Suppressor macrophage treated with lipopolysaccharide for 1 hour (primary cell): ENCODE data around the gene PTPRD.
"Not testable (repeated sequence)": the region's sequence is repeated elsewhere in the genome, so short reads cannot be mapped to it uniquely, and the experiment has no call there.

Experiments
- DNase-seq, 3 donors: peaks; one replicate each; pipeline ENCODE4 v3.0.0-alpha.2; 2020 to 2022

The PTPRD gene

DNA sequence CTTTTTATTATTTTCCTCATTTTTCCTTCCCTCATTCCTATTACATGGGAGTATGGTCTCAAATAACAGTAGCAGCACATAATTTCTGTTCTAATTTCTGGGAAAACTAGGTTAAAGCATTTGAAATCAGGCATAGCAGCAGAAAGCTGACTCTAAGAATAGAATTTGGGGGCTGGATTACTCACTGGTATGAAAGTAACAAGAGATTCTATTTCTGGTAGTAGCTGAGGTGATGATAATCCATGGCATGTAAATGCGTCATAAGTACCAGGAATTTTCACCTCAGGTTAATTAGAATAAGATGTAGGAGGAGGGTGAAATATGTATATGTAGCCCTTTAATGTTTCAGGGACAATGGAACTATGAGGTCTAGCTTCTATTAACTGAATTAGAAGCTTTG lies 662.0 kb downstream of the PTPRD start:
- no peak for DNase-seq

DNA sequence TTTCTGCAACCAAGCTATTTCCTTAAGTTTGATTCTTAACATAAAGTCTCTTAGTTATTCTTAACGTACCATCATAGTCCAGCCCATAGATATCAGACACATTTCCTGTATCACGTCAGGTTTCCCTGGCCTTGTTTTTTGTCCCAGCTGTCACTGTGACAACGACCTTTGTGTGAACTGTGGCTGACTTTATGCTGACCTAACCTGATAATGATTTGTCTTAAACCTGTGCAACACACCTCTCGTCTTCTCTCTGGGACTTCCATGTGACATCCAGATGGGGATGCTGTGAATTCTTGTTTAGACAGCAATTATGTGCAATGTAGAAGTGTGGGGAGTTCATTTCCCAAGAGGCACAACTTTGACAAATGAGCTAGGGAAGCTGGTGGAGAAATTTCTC lies 662.8 kb downstream of the PTPRD start:
- no peak for DNase-seq

DNA sequence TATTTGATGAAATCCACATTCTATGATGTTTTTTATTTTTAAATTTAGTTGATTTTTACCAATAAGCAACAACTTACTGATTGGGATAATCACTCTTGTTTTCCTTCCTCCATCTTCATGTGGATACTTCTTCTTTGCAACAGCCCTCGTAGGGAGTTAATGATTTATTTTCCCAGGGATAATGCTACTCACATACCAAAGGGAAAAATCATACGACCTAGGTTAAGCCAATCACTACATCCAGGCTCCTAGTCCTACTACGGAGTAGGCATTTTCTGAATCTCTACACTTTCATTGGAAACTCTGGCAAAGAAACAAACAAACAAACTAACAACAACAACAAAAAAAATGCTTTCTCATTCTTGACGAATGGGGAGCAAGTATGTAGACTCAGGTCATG lies 663.4 kb downstream of the PTPRD start:
- DNase-seq: no peak

DNA sequence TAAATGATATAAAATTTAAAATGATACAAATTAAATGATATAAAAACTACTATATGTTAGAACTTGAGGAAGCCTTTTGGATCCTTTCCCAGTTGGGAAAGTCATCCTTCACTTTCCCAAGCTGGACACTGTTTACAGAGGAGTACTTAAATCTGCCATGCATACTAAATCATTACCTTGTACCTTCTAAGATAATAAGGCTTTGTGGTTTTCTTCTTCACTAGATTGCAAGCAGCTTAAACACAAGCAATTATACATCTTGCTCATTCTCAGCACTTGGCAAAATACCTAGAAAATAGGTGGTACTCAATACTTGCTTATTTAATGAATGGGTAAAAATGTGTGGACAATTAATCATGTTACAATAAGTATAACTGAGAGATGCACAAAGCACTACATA lies 666.8 kb downstream of the PTPRD start:
- DNase-seq: no peak

DNA sequence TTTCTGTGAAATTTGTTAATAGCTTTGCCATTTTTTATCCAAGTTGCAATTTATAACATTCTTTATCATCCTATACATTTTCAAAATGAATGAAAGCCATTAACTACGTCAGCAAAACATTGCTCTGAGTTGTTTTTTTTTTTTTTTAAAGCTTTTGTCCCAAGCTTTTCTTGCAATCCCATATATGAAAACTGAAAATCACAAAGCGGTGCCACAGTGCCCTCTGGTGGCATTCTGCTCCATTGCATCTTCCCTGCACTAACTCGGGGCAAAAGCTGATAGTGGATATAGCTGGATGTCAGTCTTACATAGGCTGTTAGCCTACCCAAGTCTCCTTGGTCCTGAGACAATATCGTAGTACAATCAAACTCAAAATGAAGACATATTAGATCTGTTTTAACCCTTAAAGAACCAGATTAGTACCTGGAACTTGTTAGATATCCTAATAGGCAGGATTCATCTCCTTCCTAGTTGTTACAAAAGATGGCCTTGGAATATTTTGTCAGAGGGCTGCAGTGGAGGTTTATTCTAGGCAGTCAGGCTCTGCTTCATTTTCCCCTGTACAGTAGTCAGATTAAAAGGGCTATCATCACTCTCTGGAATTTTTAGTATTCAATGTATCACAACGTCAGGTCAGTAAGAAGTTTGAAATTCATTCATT lies 669.9 kb downstream of the PTPRD start:
- peak; percentile 66 to 69 (median 69) for DNase-seq

DNA sequence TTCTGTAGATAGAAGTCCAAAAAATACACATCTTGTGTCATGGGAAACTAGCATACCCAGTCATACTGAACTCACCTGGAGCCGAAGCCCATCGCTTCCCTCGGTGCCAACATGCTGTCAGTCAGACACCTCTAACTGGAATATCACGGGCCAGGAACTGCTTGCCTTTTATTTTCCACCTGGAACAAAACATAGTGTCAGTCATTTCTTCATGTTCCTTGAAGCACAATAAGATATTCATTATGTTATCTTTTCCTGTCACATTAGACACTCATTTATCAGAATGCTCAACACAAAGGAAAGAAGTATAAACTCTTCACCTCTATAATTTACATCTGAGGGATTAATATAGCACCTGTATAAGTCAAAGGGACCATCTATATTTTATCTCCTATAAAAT lies 674.4 kb downstream of the PTPRD start:
- no peak for DNase-seq

DNA sequence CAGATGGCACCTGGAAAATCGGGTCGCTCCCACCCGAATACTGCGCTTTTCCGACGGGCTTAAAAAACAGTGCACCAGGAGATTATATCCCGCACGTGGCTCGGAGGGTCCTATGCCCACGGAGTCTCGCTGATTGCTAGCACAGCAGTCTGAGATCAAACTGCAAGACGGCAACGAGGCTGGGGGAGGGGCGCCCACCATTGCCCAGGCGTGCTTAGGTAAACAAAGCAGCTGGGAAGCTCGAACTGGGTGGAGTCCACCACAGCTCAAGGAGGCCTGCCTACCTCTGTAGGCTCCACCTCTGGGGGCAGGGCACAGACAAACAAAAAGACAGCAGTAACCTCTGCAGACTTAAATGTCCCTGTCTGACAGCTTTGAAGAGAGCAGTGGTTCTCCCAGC lies 681.3 kb downstream of the PTPRD start:
- DNase-seq: not testable (repeated sequence)

DNA sequence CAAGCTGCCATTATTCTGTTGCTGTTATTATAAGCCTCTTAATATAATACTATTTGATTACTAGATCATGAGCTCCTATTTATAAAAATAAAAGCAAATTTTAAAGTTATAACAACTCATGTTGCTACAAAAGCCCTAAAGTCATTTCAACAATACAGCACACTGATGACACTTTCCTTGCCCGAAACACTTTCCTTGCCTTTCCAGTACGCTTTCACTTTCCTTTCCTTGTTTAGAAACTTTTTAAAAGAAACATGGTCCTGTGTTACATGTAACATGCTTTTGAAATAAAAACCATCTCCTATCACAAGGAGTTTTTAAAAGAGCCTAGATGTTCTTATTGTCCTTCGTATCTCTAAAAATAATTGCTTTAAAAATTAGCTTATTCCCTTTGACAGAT lies 688.4 kb downstream of the PTPRD start:
- DNase-seq: peak; percentile 11 to 64 (median 26)

DNA sequence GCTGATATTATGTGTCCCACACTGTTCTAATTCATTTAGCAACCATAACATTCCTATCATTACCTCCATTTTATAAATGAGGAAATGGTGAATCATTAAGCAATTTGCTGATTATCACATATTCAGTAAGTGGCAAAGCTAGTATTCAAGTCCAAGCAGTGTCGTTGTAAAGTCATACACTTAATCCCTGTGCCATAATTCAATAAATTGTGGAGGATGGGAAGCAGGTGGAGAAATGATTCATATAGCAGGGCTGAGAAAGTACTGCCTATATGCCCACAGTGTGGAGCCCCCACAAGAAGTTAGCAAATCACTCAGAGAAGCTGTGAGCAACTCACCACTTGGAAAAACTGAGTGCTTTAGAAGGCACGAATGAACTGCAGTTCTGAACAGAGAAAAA lies 691.0 kb downstream of the PTPRD start:
- DNase-seq: no peak

DNA sequence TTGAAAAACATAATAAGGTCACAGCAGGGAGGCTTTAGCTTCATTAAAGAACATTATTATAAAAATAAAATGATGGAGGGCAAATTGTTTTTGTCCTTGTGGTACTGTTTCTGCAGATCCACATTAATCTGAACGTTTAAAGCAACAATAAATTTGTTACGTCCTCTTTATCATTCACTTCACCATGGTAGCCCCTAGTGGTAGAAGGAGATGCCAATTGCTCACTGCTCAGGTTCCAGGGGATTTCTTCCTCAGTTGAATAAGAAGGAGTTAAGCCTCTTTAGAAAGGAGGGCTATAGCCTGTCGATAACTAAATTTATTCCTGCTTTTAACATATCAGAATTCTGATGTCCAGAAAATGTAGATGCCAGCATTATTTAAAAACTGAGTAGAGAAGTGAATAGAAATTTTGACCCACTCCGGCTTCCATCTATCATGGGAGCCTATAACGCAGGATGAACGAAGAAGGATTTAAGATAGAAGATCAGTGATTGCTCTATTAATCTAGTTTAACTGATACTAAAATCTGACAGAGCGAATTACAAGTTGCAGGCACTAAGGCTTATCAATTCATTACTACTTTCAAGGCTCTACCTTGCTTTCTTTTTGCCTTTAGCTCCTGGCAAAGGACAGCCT lies 692.3 kb downstream of the PTPRD start:
- DNase-seq: no peak

DNA sequence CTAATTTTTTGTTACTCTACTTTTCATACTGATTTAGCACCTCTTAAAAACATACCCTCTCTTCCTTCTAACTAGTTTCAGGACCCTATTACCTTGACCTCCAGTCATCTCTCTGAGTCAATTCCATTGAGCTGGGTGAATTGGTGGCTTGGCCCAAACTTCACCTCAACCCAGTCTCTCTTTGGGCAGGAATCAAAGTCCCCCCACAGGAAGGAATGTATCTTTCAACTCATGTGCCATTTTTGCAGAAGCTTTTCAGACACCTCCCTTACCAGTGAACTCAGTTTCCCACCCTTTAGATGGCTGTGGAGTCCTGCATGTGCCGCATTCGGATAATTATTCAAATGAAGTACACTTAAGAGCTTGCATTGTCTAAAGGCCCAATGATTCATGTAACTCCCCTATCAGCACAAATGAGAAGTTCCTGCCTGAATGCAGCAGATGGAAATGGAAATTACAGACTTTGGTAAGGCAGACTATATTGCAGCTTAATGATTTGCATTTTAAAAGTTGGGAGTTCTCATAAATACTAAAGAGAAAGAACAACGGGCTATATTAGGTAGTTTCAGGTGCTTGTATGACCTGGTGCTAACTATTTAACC lies 693.5 kb downstream of the PTPRD start:
- DNase-seq: no peak

DNA sequence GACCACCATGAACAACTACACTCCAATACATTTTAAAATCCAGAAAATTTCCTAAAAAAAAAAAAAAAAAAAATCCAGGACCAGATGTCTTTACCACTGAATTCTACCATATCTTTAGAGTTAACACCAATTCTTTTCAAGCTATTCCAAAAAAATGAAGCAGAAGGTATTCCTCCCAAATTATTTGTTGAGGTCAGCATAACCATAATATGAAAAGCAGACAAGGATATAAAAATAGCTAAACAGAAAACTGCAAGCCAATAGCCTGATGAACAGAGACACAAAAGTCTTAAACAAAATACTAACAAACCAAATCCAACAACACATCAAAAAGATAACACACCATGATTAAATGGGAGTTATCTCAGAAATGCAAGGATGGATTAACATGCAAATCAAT lies 695.4 kb downstream of the PTPRD start:
- no peak for DNase-seq

DNA sequence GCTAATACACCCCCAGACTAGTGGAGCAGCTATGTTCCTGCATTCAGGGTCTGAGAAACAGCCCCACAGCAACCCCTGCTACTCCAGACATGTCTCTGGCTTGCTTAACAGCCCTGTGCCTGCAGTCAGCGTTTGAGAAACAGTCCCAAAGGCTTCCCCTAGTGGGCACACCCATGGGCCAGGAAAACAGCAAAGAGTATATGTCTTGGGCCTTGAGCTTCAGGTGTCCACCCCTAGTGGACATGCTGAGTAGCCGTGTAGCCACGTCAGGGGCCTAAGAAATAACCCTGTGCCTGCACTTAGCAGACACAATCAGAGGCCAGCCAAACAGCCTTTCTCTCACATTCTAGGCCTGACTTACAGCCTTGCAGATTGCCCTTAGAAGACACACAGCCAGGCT lies 698.6 kb downstream of the PTPRD start:
- DNase-seq: no peak

DNA sequence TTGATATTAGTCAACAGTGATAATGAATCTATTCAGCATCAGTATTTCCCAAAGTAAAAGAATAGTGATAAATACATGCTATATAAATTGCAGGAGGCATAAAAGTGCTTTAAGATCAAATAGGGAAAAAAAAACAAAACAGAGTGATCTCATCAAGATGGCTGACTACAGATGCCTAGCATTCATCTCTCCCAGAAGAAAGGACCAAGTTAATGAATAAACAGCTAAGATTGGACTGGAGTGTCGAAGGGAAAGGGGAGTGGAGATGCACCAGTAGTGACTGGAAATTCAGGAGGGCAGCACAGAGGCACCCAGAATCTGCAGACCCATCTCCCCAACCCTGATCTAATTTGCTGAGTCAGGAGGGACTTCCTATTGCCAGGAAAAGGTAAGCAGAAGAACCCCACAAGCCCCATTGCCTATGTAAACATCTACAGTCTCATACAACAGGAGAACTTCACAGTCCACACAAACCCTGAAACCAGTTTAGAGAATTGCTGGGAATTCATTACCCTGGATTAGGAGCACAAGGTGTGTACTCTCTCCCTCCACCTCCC lies 699.4 kb downstream of the PTPRD start:
- no peak for DNase-seq

DNA sequence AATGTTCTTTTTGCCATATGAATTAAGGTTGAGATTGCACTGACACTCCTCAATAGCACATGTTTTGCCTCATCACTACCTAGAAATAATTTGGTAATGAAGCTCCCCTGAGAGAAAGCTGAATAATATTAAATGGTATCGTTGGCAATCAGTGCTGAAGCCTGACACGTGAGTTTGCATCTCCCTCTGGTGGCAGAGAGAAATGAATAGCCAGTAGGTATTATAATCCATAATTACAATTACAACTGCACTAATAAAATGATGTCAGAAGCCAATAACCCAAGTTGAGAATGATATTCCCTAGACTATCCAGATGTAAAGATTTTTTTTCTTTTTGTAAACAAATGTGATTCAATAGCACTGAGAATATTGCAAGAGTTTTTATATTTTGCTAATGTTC lies 700.3 kb downstream of the PTPRD start:
- DNase-seq: no peak

DNA sequence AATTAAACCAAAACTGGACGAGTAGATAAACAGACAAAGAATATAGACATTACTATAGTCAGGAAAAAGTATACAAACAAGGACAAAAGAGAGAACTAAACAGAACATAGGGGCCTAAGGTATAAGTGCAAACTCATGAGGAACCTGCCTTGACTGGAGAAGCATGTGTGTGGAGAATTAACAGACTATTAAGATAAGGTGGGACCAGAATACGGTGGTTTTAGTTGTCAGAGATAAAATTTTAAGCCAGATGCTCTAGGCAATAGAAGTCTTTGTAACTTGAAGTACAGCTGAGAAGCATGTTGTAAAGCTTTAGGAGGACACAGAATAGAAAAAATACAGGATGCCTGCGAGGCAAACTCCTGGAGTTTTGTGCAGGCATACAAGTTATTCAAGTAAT lies 707.1 kb downstream of the PTPRD start:
- no peak for DNase-seq

DNA sequence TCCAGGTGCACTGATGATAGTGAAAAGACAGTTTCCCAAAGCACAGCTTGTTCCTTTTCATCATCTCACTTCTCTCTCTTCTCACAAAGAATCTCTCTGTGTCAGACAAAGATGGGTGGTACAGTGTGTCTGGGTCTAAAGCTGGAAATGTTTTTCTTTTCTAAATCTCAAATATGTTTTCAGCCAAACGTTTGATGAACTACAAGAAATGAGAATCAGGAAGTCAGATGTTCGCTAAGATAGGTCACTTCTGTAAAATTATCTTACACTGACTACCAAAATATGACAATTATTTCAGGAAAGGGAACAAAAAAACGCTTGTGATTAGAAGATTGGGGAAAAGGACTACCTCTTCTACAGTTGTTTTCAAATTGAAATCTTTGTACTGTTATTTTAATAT lies 708.8 kb downstream of the PTPRD start:
- DNase-seq: no peak

DNA sequence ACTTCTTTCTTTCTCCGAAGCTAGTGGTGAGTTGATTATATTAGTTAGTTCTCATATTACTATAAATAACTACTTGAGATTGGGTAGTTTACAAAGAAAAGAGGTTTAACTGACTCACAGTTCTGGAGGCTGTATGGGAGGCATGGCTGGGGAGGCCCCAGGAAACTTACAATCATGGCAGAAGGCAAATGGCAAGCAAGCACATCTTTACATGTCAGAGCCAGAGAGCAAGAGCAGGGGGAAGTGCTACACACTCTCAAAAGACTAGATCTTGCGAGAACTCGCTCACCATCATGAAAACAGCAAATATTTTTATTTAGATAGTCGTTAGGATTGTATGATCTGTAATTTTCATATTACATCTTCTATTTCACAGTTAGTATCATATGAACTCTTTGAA lies 711.2 kb downstream of the PTPRD start:
- DNase-seq: no peak

DNA sequence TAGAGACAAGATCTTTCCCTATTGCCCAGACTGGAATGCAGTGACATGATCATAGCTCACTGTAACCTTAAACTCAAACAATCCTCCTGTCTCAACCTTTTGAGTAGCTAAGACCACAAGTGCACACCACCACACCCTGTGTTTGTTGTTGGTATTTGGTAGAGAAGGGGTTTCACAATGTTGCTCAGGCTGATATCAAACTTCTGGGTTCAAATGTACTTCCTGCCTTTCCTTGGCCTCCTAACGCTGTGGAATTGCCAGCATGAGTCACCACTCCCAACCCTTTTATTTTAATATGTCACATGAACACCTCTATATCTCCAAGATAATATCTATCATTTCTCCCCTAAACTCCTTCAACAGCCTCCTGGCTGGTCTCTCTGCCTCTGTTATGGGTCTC lies 719.0 kb downstream of the PTPRD start:
- DNase-seq: no peak

DNA sequence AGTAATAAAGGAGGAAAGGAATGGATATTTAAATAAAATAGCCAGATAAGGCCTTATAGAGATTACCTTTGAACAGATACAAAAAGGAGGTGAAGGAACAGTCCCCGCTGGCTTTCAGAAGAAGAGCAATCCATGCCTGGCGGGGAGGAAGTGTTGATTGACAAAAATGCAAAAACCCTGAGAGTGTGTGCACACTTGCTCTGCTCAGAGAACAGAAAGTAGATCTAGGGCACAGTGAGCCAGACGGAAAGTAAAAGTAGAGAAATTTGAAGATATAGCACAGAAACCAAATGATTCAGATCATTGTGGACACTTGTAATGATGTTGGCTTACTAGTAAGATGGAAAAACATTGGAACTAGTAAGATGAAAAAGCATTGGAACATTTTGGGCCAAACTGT lies 720.6 kb downstream of the PTPRD start:
- no peak for DNase-seq

DNA sequence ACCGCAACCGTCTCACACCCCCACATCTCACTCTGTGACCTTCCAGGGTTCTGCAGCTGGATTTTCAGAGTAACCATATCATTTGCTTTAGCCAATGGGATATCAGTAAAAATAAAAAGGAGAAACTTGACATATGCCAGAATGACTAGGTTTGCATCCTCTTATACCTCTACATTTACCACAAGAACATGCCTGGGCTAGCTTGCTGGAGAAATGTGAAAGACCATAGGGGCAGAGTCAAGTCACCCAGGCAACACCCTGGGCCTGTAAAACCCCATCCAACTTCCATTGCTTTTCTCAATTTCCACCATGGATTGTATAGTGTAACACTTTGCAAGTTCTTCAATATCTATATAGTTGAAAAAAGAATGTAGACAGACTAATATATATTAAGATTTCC lies 731.1 kb downstream of the PTPRD start:
- DNase-seq: no peak

DNA sequence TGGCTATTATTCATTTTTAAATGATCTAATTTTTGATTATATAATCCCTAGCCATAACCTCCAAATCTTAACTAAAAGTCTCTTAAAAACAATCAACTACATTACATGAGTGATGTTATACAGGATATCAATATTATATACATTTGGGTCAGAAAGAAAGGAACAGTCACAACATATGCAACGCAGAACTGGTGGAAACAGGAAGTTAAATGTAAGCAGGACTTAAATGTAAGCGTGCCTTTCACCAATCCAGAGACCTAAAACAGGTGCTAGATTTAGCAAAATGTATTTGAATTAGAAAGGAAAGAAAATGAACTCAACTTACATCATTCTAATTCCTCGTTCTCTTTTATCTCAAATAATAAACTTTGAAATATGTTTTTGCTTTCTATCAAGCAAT lies 738.5 kb downstream of the PTPRD start:
- no peak for DNase-seq

DNA sequence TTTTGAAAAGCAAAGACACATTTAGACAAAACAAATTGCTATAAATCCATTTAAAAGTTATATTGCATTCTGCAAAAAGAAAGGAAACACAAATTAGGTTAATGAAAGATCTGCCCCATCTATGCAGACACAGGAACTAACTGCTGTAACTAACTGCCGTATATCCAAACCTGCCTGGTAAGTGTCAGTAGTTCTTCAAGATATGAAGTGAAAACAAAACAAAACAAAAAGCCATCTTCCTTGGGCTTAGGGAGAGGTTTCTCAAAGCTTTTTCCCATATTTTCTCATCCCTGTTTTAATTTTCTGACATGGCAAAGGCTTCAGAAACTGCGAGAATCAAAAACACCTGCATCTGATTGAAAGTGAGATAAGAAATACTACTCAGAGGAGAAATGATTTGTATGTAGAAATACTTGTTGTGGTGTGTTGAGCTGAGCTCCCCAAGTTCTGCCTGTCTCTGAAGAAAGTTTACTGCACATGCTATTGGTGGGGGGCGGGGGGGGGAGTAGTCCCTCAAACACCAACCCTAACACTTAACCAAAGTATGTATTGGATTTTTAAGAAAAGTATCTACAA lies 750.5 kb downstream of the PTPRD start:
- DNase-seq: no peak
